Left cardiac atrium (tissue), 4 donors: ENCODE results near the gene CFAP97. TPM values are rescaled to one million over a fixed set of nuclear protein-coding genes. Genes with fewer than 3 reads are reported as not detected.

Experiments used
- ATAC-seq, 2 donors: fragments of 200-7000 bp; cut with Tn5 transposase; one replicate each; pipeline ENCODE4 v1.9.1; 2020; ENCODE audit warnings: mild to moderate bottlenecking in 2 of 2, moderate library complexity in 2 of 2
- DNase-seq: peaks from one replicate; pipeline ENCODE4 v3.0.0-alpha.2; 2020
- intact Hi-C, 2 donors: fragments of 100-400 bp; cut with DNase I; formaldehyde crosslinking; loops; one replicate each; pipeline versions ENCODE4 v1.14.1 to v1.15.1; 2022 to 2023
- total RNA-seq, 2 donors: library from RNA; stranded (reverse); fragmentation: NEBNext Ultra II Directional; extraction: Animal tissue kit (Norgen Biotek cat#: 25700); gene quantifications; one replicate each; pipeline ENCODE4 v1.2.1, GENCODE V29; 2021
- donor health status: DM: no; HTN: yes; CAD: no.
- donor health status: DM: no; HTN: yes; CAD: no; lungs with severe emphysema.
- donor health status: DM: yes; HTN: yes; CAD: no.
- donor health status: Dilated cardiomyopathy.

CFAP97 gene
- total RNA-seq, 2 donors from 2014 or later: 16.8 to 25.9 TPM

- ATAC-seq: no peak
- DNase-seq: no peak
- intact Hi-C loops: no loop called here
Observed at GRCh38 chr4:185171373-185172071, 32.3 kb downstream of the CFAP97 start.

GRCh38 chr4:185167234-185167633 is 36.6 kb downstream of the CFAP97 start:
- intact Hi-C loops: no loop called here
- DNase-seq (no peak), ATAC-seq (peak in 1 of 2 donors; percentile 59)

- peak; percentile 26 to 73 for ATAC-seq
- no peak for DNase-seq
- intact Hi-C loops: no loop called here
Observed at GRCh38 chr4:185165605-185166063, 38.2 kb downstream of the CFAP97 start.

- no peak for ATAC-seq
- DNase-seq: no peak
- intact Hi-C loops: no loop called here
Observed at GRCh38 chr4:185151296-185151695, 52.5 kb downstream of the CFAP97 start.

- intact Hi-C loops: no loop called here
- DNase-seq (no peak), ATAC-seq (peak in 1 of 2 donors; percentile 8)
Observed at GRCh38 chr4:185149392-185149791, 54.4 kb downstream of the CFAP97 start.

GRCh38 chr4:185145572-185145971 is 58.2 kb downstream of the CFAP97 start:
- intact Hi-C loops: no loop called here
- ATAC-seq (peak; percentile 24), DNase-seq (peak; percentile 61)

- intact Hi-C loops: no loop called here
- ATAC-seq (no peak), DNase-seq (no peak)
Observed at GRCh38 chr4:185144601-185145240, 59.1 kb downstream of the CFAP97 start.

GRCh38 chr4:185143601-185143969 is 60.2 kb downstream of the CFAP97 start:
- intact Hi-C loops: no loop called here
- DNase-seq (peak; percentile 69), ATAC-seq (peak; percentile 37 to 58)

GRCh38 chr4:185142912-185143600 is 60.7 kb downstream of the CFAP97 start, which contains the start of gene SLC25A4:
SLC25A4 (plus strand) TSS chr4:185143266; CDS start chr4:185143373, 107 bp downstream.
- ATAC-seq (peak; percentile 91 to 92), DNase-seq (peak; percentile 90)
- intact Hi-C loops: no loop called here

- intact Hi-C loops: no loop called here
- no peak for ATAC-seq
Observed at GRCh38 chr4:185142564-185142911, 61.3 kb downstream of the CFAP97 start.

GRCh38 chr4:185141777-185142176 is 62.0 kb downstream of the CFAP97 start:
- DNase-seq (no peak), ATAC-seq (no peak)
- intact Hi-C loops: no loop called here

More at GRCh38 chr4:185142564-185142911, 61.3 kb downstream of the CFAP97 start:
- DNase-seq: no peak

GRCh38 chr4:185139736-185140135 is 64.1 kb downstream of the CFAP97 start:
- ATAC-seq (no peak), DNase-seq (no peak)
- intact Hi-C loops: no loop called here

- DNase-seq (no peak), ATAC-seq (no peak)
- intact Hi-C loops: no loop called here
Observed at GRCh38 chr4:185138161-185138560, 65.6 kb downstream of the CFAP97 start.

- intact Hi-C loops: no loop called here
- peak; percentile 47 to 62 for ATAC-seq
- DNase-seq: no peak
Observed at GRCh38 chr4:185137233-185137925, 66.4 kb downstream of the CFAP97 start.

- DNase-seq: no peak
- peak; percentile 54 to 68 for ATAC-seq
- intact Hi-C loops: loop anchor here in 1 of 2 donors (1.0 to 5.0 kb wide), 2 partner anchors 37 to 95 kb away; no protein-coding TSS in a partner anchor
Observed at GRCh38 chr4:185134307-185134869, 69.4 kb downstream of the CFAP97 start.

- intact Hi-C loops: no loop called here
- ATAC-seq (peak; percentile 70 to 75), DNase-seq (peak; percentile 41)
Observed at GRCh38 chr4:185128272-185129119, 75.3 kb downstream of the CFAP97 start.

- DNase-seq (peak; percentile 37), ATAC-seq (peak; percentile 50 to 65)
- intact Hi-C loops: no loop called here
Observed at GRCh38 chr4:185127021-185127925, 76.5 kb downstream of the CFAP97 start.
